GM21786 (cell line): ENCODE data around the gene PTPRN2.

Experiments used
- ATAC-seq: cut with Tn5 transposase; IDR thresholded peaks from one replicate; pipeline ENCODE4 v1.9.1; 2021; ENCODE audit not compliant: unreplicated experiment

PTPRN2 gene

DNA sequence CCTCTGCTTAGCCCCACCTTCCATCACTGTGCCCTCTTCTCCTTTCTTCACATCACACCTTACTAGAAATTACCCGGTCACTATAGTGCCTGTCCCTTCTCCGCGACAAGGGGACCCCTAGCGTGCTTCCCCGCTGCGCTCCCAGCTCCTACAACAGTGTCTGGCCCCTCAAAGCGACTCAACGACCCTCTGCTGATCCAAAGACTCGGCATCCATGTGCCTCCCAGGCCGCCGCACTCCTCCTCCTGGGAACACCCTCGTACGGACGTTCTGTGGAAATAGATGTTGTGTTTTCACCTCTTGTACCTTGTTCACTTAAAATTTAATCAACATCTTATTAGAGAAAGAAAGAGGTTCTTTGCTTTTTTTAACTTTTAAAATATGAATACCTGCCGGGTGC lies 787.3 kb downstream of the PTPRN2 start:
- no peak for ATAC-seq

DNA sequence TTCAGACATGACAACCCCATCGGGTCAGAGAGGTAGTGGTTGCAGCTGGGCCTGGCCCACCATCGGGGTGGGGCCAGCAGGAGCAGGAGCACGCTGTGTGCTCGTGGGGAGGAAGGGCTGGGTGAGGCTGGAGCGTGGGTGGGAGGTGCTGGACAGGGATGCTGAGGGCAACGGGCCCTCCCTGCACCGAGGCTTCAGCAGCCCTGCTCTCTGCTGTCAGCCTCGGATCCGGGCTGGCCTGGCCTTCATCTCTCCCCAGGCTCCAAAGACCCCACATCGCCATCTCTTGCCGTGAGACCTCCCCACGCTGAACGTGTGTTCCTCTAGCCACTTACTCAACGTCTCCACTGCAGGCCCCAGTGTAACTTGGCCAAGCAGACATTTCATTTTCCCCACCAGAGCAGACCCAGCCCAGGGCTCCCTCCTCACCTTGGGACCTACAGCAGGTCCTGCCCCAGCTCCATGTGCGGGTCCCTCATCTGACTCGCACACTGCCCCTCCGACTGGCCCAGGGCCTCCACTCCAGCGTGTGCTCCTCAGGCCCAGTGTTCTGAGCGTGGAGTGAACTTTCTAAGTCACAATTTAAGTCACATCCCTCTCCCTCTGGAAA lies 788.4 kb downstream of the PTPRN2 start:
- no peak for ATAC-seq

DNA sequence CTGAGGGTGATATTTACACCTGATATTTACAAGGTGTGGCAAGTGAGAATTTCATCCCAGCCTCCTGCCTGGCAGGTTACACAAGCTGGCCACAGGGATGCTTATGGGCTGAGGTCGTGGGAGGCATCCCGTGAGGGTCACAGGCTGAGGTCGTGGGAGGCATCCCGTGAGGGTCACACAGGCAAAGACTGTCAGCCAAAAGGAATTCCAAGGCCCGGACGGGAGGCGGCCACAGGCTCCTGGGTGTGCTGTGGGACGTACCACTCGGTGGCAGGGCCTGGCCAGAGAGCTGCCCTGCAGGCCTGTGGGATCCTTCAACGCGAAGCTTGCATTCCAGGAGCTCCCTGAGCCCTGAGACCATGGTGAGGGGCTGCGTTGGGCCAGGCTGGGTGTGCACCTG lies 790.3 kb downstream of the PTPRN2 start:
- ATAC-seq = no peak

DNA sequence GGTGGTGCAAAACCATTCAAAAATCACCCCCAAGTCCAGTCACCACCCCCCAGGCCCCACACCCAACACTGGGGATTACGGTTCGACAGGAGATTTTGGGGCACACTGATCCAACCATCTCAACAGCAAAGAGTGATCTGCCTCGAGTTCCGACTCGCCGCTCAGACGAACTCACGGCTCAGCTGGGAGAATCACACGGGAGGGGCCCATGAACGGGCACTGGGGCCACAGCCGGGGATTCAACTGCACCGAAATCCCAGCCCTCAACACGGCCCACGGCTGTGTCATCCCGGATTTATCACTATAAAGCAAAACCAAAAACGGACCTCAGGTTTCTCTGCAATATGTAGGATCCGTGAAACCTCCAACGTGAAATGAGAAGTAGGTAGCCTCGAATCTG lies 790.8 kb downstream of the PTPRN2 start:
- no peak for ATAC-seq

GRCh38 chr7:157795643-157796042 lies 792.0 kb downstream of the PTPRN2 start:
- no peak for ATAC-seq

DNA sequence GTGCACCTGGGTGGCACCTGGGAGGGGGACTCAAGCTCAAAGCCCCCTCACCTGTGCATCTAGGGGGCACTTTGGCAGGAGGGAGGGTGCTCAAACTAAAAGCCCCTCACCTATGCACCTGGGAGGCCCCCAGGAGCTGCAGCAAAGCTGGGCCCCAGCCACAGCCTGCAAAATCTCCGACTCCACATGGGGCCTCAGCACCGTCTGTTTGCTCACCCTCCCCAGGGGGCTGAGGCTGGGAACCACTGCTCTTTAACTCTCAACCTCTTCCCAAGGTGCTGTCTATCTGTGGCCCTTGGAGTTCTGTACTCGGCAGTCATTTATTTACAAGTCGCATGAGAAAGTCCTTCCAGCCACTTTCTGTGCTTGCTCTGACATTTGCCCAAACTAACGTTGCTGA lies 792.4 kb downstream of the PTPRN2 start:
- ATAC-seq = no peak

- ATAC-seq = no peak
These were observed 792.9 kb downstream of the PTPRN2 start for GRCh38 chr7:157794746-157795065.

DNA sequence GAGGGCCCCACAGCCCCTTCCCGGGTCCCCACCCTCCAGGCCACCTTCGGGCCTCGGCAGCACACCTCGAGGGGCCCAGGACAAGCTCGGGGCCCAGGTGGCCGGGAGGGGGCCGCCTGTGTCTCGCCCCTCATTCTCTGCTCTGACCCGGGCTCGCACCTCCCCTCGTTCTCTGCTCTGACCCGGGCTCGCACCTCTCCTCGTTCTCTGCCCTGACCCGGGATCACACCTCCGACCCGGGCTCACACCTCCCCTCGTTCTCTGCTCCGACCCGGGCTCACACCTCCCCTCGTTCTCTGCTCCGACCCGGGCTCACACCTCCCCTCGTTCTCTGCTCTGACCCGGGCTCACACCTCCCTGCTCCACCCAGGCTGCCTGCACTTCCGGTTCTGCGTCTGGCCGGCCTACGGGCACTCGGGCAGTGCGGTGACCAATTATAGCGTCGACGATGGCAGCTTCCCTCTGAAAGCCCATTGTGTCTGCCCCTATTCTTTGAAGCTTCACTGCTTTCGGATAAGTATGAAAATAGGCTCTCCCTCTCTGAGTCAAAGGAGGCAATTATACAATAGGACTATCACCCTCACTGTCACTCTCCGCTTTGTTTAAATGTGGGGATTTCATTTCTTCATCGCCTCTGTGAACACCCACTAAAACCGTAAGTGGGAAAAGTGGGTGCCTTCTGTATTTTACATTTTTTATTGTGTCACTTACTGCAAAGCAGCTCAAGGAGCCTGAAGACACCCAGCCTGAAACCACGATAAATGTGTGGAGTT lies 793.5 kb downstream of the PTPRN2 start:
- ATAC-seq = no peak

- ATAC-seq = no peak
These were observed 794.6 kb downstream of the PTPRN2 start for GRCh38 chr7:157793087-157793353.

- no peak for ATAC-seq
These were observed 795.2 kb downstream of the PTPRN2 start for GRCh38 chr7:157792241-157793086.

DNA sequence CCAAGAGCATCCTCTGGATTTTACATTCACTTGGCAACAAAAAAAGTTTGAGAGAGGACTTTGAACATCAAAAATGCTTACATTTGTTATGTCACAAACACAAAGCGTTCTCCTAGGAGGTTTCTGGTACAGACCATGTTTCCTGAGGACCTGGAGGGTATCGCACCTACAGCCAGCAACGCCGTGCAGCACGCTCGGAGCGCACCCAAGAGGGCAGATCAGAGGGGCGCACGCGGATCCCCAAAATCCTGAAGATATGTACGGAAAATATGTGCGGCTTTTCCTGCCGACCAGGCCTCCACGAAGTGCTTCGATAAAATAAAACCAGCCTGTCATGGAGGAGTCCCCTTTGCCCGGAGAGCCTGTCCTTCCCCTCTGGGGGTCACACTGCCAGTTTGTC lies 796.0 kb downstream of the PTPRN2 start:
- ATAC-seq = no peak

- no peak for ATAC-seq
These were observed 796.4 kb downstream of the PTPRN2 start for GRCh38 chr7:157791261-157791660.

DNA sequence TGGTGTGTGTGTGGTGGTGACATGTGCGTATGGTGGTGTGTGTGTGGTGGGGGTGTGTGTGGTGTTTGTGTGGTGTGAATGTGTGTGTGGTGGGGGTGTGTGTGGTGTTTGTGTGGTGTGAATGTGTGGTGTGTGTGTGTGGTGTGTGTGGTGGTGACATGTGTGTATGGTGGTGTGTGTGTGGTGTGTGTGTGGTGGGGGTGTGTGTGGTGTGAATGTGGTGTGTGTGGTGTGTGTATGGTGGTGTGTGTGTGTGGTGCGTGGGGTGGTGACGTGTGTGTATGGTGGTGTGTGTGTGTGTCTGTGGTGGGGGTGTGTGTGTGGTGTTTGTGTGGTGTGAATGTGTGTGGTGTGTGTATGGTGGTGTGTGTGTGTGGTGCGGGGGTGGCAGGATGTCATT lies 797.7 kb downstream of the PTPRN2 start:
- no peak for ATAC-seq

GRCh38 chr7:157789094-157789493 lies 798.5 kb downstream of the PTPRN2 start:
- ATAC-seq = no peak

- ATAC-seq = no peak
These were observed 799.0 kb downstream of the PTPRN2 start for GRCh38 chr7:157788573-157788972.

DNA sequence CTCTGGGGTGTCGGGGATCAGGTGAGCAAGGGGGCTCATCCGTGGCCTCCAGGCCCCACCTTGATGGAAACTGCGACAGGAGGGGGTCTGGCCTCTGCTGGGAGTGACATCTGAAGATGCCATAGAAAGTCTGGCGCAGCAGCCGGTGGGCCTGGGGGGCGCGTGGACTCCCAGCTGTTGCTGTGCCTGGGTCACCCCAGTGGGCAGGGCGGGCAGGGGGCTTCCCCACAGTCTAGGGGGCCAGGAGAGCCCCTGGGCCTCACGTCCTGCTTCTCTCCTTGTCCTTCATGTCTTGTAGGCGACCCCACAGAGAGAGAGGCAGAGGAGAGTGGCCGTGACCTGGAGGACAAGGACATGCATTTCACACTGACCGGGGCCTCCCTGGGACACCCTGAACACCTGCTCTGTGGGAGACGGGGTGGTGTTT lies 800.3 kb downstream of the PTPRN2 start:
- no peak for ATAC-seq

GRCh38 chr7:157786375-157787274 lies 801.0 kb downstream of the PTPRN2 start:
- no peak for ATAC-seq

GRCh38 chr7:157785486-157786186 lies 802.0 kb downstream of the PTPRN2 start:
- ATAC-seq = no peak

DNA sequence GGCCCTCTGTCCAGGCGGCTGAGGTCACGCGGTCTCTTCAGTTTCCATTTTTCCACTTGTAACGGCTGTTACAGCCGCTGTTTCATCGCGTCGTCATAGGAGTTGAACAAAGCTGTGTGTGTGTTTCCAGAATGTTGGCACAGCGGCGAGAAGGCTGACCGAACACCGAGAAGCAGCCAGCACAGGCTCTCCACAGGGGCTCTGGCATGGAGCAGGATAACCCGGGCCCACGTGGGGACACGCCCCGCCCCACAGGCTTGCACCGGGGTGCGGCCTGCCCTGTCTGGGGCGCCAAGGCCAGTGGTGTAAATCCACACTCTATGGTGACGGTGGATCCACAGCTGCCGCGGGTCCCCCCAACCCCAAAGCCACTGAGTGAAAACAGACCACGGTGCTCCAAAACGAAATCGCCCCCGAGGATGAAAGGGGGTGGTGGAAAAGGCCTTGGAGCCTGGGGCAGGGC lies 802.6 kb downstream of the PTPRN2 start:
- ATAC-seq = no peak

DNA sequence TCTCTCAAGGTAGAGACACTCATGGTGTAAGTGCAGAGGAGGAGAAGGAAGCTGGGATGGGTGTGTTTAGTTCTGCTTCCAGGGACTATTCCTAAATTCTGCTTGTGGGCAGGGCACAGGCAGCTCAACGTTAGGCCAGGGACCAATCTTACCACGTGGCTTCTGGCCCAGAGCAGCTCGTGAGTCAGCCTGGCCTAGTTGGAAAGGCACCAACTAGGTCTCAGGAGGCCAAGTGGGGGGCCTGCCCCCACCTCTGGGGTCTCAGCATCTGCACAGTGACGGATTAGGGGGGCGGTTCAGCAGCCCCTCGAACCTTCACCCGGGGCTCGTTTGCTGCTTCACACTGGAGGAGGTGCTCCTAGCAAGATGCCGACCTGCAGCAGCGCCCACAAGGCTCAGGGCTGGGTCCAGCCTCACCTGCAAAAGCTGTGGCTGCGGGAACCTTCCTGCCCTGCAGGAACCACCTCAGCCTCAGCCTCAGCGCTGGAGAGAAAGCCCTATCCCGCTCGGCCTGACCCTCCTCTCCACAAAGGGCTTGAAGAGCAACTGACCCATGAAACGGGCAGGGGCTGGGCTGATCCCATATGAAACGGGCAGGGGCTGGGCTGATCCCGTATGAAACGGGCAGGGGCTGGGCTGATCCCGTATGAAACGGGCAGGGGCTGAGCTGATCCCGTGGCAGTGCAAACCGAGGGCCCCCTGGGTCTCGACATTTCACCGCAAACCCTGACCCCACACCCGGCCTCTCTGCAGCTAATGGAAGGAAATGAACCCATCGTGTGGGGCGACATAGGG lies 803.4 kb downstream of the PTPRN2 start:
- ATAC-seq = no peak
